PC-3 (cell line): ENCODE data around the gene WFDC1.

Source experiments
- EZH2 ChIP-seq: fragments of 300-600 bp; sonication (generic); IDR thresholded peaks from one replicate; pipeline ENCODE4 v1.6.1; 2017; ENCODE audit warnings: antibody characterized with exemption, mild to moderate bottlenecking, low read length; ENCODE audit not compliant: unreplicated experiment
- EZH2phosphoT487 ChIP-seq: fragments of 300-600 bp; sonication (generic); IDR thresholded peaks from 2 replicates; pipeline ENCODE4 v1.6.1; 2018; ENCODE audit warnings: mild to moderate bottlenecking, antibody characterized with exemption, low read length, borderline replicate concordance
- TF ChIP-seq, protein P1 (sequence below): fragments of 300-600 bp; sonication (generic); conservative IDR thresholded peaks from 2 replicates; pipeline ENCODE4 v1.5.1; 2017; ENCODE audit warnings: antibody characterized with exemption, low read depth, mild to moderate bottlenecking, low read length

DNA sequence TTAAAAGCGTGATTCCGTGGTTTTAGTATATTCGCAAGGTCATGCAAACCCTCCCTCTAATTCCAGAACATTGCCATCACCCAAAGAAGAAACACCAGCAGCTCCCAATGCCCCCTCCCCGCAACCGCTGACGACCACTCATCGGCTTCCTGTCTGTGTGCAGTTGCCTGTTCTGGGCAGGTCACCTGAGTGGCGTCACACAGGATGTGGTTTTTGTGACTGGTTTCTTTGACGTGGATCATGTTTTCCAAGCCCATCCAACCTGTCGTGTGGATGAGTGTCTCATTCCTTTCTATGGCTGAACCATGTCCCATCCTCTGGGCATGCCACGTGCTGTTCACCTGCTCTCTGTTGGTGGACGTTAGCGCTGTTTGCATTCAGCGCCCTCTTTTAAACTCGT, 65.5 kb downstream of the WFDC1 start:
- TF ChIP-seq, protein P1, sequence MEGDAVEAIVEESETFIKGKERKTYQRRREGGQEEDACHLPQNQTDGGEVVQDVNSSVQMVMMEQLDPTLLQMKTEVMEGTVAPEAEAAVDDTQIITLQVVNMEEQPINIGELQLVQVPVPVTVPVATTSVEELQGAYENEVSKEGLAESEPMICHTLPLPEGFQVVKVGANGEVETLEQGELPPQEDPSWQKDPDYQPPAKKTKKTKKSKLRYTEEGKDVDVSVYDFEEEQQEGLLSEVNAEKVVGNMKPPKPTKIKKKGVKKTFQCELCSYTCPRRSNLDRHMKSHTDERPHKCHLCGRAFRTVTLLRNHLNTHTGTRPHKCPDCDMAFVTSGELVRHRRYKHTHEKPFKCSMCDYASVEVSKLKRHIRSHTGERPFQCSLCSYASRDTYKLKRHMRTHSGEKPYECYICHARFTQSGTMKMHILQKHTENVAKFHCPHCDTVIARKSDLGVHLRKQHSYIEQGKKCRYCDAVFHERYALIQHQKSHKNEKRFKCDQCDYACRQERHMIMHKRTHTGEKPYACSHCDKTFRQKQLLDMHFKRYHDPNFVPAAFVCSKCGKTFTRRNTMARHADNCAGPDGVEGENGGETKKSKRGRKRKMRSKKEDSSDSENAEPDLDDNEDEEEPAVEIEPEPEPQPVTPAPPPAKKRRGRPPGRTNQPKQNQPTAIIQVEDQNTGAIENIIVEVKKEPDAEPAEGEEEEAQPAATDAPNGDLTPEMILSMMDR: no peak
- no peak for TF ChIP-seq EZH2
- no peak for TF ChIP-seq EZH2phosphoT487
